GM21619 (cell line): ENCODE data around the gene CHAF1B.
"Not testable (repeated sequence)": the region's sequence is repeated elsewhere in the genome, so short reads cannot be mapped to it uniquely, and the experiment has no call there.

Experiments used
- ATAC-seq: cut with Tn5 transposase; IDR thresholded peaks from one replicate; pipeline ENCODE4 v1.9.1; 2021; ENCODE audit not compliant: unreplicated experiment

CHAF1B gene

DNA sequence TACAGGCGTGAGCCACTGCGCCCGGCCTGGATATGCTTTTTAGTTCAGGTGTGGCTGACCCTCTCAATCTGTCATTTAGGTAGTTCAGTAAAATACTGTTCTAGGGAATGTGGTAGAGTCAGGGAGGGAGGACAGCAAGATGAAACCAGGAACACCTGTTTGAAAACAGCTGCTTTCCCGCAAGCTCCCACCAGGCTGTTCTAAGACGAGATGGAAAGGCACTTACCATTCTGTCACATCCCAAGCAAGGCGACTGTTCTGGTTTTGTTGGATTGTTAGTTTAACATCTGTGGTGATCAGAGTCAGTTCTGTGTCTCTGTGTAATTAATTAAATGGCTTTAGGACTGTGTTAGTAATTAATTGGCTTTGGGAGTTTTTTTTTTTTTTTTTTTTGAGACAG is 2.9 kb downstream of the CHAF1B start:
- ATAC-seq, result no peak

DNA sequence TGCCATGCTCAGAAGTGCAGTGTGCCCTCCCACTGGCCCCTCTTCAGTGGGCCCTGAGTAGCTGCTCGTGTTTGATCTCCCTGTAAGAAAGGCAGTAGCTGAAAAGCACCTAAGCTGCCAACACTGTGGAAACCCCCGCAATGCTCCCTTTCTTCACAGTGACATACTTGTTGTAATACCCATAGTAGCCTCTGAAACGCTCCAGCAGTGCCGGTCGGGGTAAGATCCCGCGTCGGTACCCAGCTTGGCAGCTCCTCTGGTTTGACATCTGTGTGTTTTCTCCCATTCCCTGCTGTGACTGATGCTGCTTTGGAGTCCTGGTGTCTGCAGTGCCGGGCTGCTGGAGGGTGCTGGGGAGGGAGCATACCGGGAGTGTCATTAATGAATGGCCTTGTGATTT is 3.6 kb downstream of the CHAF1B start:
- ATAC-seq, result no peak

DNA sequence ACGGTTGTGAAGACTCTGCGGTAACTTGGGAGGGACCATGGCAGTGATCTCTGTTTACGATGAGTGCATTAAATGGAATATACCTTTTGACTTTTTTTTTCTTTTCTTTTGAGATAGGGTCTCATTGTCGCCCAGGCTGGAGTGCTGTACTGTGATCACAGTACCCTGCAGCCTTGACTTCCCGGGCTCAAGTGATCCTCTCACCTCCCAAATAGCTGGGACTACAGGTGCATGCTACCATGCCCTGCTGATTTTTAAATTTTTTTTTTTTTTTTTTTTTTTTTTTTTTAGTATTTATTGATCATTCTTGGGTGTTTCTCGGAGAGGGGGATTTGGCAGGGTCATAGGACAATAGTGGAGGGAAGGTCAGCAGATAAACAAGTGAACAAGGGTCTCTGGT is 6.5 kb downstream of the CHAF1B start:
- not testable (repeated sequence) for ATAC-seq

DNA sequence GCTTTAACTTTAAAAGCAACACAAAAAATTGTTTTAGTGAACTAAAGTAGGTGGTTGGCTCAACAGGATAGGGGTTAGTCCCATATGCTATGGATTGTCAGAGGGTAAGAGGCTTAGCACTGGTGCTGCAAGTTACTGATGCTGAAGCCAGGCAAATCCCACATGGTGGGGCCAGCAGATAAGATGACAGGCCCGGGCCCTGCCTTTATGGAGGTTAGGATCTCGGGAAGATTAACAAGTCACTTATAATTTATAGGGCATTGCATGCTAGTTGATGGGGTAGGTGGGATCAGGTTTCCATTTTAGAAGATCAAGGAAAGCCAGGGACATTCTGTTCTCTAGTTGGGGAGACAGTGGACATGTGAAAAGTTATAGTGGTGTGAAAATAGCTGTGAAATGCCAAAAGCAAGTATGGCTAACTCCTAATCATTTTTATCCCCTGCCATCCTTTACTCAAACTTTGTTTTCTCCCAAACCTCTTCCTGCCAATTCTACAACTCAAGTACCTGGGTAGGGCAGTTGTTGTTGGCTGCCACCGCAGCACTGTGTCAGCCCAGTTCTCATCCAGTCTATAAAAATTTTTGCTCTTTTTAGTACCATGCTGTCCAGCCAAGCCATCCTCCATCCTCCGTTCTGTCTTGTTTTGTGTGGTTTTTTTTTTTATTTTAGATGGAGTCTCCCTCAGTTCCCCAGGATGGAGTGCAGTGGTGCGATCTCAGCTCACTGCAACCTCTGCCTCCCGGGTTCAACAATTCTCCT is 10.3 kb downstream of the CHAF1B start:
- no peak for ATAC-seq

DNA sequence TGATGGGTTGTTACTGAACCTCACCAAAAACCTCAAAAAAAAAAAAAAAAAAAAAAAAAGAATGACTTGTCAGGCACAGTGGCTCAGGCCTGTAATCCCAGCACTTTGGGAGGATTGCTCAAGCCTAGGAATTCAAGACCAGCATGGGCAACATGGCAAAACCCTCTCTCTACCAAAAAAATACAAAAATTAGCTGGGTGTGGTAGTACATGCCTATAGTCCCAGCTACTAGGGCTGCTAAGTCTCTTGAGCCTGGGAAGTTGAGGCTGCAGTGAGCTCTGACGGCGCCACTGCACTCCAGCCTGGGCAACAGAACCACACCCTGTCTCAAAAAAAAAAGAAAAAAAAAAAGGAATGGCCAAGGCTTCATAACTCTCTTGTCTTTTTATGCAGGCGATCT is 11.1 kb downstream of the CHAF1B start:
- ATAC-seq, result no peak

DNA sequence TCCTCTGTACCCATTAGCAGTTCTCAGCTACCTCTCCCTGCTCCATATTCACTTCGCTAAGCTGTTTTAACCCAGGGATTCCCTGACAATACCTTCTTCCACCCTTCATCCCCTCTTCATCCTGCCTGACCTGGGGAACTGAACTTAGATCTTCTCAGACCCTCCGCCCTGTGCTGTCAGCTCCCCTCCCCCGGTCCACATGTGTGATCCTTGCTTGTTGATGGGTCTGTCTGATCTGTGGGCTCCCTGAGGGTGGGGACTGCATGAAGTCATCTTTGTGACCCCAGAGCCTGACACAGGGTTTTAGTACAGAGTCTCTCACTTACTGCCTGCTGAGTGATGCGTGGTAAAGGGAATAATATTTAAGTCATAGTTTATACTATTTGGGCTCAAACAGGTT is 11.8 kb downstream of the CHAF1B start:
- ATAC-seq, result no peak

DNA sequence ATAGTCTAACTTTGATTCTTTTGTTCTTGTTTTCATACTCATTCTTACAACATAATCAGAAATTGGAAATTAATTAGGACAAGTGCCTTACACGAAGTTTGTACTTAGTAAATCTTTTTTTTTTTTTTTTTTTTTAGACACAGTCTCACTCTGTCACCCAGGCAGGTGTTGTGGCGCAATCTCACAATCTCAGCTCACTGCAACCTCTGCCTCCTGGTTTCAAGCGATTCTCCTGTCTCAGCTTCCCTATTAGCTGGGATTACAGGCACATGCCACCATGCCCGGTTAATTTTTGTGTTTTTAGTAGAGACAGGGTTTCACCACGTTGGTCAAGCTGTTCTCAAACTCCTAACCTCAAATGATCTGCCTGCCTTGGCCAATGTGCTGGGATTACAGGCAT is 12.4 kb downstream of the CHAF1B start:
- no peak for ATAC-seq

DNA sequence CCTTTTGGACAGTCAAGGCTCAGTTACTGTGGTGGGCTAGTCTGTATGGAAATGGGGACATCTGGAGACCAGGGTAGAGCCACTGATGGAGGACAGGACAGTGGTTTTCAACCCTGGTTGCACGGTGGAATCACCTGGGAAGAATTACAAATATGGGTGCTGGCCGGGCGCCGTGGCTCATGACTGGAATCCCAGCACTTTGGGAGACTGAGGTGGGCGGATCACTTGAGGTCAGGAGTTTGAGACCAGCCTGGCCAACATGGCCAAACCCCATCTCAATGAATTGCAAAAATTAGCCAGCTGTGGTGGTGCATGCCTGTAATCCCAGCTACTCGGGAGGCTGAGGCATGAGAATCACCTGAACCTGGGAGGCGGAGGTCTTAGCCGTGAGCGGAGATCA is 14.5 kb downstream of the CHAF1B start:
- ATAC-seq, result not testable (repeated sequence)

DNA sequence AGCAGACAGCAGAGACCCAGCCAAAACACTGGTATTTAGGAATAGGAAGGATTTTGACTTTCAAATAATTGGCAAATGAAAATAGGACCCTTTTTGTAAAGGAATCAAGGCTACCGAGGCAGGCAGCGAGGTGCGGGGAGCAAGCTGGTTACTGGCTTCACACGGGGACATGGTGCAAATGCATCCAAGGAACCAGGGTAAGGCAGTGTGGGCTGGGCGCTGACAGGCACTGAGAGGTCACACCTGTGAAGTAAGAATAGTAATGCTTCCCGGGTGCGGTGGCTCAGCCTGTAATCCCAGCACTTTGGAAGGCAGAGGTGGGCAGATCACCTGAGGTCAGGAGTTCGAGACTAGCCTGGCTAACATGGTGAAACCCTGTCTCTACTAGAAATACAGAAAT is 15.5 kb downstream of the CHAF1B start:
- no peak for ATAC-seq

DNA sequence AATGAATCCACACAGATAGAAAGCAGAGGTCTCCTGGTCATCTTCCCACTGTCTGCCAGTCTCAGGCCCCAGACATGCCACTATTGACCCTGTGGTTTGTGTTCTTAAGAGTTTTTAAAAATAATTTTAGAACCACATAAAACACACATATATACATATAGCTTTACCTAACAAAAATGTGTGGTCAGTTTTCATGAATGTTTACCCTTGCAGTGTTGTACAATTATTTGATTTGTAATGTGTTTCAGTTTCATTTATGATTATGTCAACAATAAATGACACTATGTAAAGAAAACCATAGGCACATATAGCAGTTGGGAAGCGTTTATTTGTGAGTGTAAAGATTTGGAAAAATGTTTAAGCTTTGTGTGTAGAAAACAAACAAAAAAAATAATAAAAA is 17.1 kb downstream of the CHAF1B start:
- no peak for ATAC-seq

DNA sequence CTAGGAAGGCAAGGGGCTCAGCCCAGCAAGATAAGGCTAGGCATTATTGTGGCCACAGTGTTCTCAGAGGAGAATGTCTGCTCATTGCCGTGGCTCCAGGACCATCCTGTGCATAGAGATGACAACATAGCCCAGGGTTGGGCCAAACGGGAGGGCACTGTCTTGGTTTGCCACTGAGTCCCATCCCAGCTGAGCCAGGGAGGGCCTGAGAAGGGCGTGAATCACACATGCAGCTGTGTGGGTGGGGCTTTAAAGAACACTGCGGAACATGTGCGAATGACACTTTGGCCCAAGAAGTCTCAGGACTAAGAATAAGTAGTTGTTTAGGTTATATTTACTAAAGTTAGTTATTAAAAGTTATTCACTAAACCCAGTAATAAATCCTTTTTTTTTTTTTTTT is 18.5 kb downstream of the CHAF1B start:
- no peak for ATAC-seq

DNA sequence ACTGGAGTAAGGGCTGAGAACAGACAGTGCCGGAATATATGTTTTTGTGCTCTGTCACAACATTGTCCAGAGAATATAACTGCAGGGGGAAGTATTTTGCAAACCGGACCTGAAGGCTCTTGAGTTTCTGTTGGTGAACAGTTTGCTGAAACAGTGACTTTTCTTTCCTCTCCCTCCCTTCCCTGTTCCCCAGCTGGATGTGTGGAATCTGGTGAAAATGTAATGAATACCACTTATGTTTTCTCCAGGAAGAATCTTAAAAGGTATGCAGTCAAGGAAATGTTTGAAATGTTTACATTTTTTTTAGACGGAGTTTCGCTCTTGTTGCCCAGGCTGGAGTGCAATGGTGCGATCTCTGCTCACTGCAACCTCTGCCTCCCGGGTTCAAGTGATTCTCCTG is 23.4 kb downstream of the CHAF1B start:
- ATAC-seq, result no peak

DNA sequence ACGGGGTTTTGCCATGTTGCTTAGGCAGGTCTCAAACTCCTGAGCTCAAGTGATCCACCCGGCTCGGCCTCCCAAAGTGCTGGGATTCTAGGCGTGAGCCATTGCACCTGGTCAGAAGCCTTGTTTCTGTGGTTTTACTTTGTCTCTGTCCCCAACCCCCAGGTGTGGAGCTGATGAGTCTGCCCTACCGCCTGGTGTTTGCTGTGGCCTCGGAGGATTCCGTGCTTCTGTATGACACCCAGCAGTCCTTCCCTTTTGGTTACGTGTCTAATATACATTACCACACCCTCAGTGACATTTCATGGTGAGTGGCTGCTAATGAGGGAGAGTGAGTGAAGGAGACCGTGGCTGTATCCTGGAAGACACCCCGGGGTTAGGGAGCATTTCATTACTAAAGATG is 26.1 kb downstream of the CHAF1B start:
- ATAC-seq, result no peak

DNA sequence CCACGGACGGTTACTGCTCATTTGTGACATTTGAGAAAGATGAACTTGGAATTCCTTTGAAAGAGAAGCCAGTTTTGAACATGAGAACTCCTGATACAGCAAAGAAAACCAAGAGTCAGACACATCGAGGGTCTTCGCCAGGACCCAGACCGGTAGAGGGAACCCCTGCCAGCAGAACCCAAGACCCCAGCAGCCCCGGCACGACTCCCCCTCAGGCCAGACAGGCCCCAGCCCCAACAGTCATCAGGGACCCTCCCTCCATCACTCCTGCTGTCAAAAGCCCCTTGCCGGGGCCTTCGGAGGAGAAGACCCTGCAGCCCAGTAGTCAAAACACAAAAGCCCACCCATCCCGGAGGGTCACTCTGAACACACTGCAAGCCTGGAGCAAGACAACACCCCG is 27.7 kb downstream of the CHAF1B start:
- ATAC-seq, result no peak

DNA sequence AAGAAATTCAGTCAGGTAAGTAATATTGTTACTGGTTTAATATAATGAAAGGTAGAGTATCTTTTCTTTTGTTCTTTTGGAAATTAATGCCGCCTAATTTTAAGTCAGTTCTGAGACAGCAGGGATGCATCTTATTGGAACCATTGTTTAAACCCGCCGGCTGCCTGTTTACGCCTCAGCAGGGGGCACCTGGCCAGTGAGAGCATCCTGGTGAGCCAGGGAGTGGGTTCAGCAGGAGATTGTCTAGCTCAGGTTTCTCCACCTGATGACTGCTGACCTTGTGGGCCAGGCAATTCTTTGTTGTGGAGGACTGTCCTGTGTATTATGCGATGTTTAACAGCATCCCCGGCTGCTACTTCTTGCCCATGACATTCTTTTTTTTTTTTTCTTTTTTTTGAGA is 30.2 kb downstream of the CHAF1B start:
- no peak for ATAC-seq

DNA sequence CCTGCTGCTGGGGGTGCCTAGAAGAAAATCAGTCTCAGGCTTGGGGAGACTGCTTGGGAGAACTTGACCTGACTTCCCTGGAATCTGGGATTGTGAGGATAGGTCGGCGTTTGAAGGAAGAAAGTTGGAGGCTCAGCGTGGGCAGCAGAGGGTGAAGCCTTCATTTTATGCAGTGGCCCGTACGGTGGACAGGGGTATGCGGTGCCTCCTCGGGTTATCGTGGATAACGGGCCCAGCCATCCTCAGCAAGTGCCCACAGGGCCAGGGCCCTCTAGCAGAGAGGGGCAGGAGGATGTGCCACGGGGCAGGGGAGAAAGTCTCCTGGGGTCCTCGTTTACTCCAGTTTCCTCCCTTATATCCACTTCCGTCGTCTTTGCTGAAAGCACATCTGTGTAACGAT is 34.0 kb downstream of the CHAF1B start:
- ATAC-seq, result no peak

DNA sequence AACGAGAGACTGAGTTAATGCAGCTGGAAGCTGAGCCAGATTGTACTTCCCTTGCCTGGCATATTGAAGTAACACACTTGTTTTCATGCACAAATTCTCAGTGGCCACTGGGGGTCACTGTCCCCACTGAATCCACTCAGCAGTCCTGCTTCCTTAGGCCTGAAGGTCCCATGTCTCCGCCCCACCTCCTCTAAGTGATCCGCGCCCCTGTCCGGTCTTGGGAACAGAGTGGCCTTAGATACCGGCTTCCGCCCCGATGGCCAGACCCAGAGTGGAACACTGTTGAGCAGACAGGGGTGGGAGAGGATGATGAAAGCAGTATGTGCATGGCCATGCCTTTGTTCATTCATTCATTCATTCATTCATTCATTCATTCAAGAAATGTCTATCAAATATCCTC is 34.8 kb downstream of the CHAF1B start:
- ATAC-seq, result no peak

DNA sequence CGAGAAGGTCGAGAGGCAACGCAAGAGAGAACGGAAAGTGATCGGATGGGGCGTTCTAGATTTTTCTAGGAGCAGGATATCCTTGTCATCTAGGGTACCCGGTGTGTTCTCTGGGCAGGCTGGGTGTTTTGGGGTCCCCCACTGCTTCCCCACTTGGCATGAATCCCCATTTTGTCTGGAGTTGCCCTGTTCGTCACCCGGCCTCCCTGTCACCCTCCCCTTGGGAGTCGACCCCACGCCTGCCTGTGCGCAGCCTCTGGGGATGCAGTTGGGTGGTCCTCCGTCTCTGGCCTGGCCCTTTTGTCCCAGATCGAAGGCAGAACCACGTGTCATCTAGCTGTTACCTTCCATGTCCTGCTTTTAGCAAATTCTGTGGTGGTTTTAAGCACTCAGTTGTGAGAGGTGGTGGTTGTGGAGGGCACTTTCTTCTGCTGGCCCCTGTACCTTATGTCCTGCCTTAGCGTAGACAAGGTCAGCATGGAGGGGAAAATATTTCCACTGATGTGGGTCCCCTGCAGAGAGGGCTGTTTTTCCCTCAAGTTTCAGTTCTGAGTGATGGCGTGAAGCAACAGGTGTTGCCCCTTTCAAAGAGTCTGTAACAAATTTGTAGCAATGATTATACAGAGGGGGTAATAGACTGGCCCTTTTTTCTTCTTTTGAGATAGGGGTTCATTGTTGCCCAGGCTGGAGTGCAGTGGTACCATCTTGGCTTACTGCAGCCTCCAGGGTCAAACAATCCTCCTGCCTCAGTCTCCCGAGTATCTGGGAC is 35.6 kb downstream of the CHAF1B start:
- ATAC-seq, result no peak

DNA sequence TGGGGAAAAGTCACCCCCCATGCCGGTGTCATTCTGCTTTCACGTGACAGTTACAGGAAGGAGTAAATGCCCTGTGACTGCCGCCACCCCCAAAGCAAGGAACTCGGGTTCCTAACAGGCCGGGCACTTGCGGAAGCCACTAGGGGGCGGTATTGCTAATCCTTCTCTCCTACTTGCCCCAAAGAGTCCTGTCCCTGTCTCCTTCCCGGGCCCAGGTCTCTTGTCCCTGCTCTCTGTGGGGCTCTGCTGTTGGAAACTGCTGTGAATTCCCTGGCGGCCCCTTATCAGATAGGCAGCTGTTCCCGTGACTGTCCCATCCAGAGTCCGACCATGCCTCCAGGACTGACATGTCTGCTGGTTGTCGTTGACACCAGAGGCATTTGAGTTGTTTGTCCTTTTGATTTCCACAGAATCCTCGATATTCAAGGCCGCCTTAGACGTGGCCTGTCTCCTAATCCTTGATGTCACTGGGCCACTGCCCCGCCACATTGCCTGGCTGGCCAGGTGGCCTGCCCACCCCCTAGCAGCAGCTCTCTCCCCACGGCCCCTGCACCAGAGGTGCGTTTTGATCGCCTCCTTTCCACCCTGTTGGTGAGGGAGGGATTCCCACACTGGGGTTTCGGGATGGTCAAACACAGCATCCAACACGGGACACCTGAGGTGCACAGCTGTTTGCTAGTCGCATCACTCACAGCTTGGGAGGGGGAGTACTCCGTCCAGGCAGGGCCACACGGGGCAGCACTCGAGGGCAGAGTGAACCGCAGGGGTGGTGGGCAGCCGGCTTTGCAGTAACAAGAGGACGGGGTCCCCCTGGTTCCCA is 37.3 kb downstream of the CHAF1B start:
- no peak for ATAC-seq

DNA sequence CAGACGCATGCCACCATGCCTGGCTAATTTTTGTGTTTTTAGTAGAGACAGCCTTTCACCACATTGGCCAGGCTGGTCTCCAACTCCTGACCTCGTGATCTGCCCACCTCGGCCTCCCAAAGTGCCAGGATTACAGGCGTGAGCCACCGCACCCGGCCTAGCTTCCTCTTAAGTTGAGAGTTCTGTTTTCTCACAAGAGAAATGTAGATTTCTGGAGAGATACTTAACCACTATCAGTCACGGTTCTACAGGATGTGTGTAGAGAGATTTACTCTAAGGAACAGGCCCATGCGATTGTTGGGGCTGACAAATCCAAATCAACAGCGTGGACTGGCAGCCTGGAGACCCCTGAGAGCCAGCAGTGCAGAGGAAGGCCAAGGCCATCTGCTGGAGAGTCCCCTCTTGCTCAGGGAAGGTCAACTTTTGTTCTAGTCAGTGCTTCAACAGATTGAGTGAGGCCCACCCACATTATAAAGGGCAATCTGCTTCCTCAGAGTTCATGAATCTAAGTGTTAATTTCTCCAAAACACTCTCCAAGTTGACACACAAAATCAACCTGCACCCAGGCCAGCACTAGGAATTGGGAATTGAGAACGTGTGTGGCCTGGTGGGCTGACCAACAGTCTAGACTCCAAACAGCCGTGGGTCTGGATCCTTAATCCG is 38.7 kb downstream of the CHAF1B start:
- ATAC-seq, result no peak

DNA sequence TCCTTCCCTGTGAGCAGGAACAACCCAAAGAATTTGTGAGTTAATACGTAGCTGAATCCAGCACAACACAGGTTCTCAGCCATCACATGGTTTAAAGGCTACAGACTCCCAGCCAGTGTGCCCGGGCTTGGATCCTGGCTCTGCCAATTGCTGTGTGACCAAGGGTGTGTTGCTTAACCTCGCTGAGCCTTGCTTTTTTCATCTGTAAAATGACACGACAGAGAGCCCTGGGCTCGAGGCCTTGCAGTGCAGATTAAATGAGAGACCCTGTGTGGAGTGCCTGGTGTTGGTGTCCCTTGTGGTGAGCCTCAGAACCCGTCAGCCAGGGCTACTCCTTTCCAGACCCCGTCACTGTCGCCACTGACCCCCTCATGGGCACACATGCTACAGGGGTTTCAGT is 39.4 kb downstream of the CHAF1B start:
- no peak for ATAC-seq
